Common myeloid progenitor, CD34-positive (primary cell): ENCODE data around the gene PSME1.

Experiments used
- CTCF ChIA-PET: fragments of 350-600 bp; sonication (Branson Sonifier 250); formaldehyde crosslinking; loops from one replicate; lab custom pipeline; 2021; ENCODE audit warnings: antibody characterized with exemption; lab: Charles Lee
- POLR2A ChIA-PET: fragments of 350-600 bp; sonication (Branson Sonifier 250); formaldehyde crosslinking; loops from one replicate; lab custom pipeline; 2021; ENCODE audit warnings: antibody characterized with exemption; lab: Charles Lee
- DNase-seq, 3 donors: peaks; one replicate each; pipeline versions ENCODE4 v3.0.0 to v3.0.0-alpha.2; 2013
- H3K27ac ChIP-seq, 2 experiments: 1 replicate in 1 of 2; 2 replicates in 1 of 2; pipeline ENCODE4 v1.7.0; 2013; ENCODE audit warnings: inconsistent platforms in 2 of 2, low read length in 2 of 2, mild to moderate bottlenecking in 2 of 2, low read depth in 1 of 2, moderate library complexity in 1 of 2; ENCODE audit not compliant: severe bottlenecking in 2 of 2, insufficient read depth in 1 of 2, poor library complexity in 1 of 2
- H3K27me3 ChIP-seq, 5 experiments: replicated peaks in 2 of 5; 1 replicate in 3 of 5; 2 replicates in 2 of 5; pipeline versions ENCODE4 v1.6.1 to v1.7.0; 2013; ENCODE audit warnings: low read length in 4 of 5, mild to moderate bottlenecking in 2 of 5, moderate library complexity in 2 of 5, inconsistent platforms in 1 of 5; ENCODE audit not compliant: insufficient read depth in 5 of 5, control insufficient read depth in 4 of 5
- H3K36me3 ChIP-seq, 4 experiments: 1 replicate in 2 of 4; 2 replicates in 2 of 4; pipeline versions ENCODE4 v1.6.1 to v1.7.0; 2013; ENCODE audit warnings: low read length in 3 of 4, control low read depth in 1 of 4, mild to moderate bottlenecking in 1 of 4; ENCODE audit not compliant: control insufficient read depth in 4 of 4, insufficient read depth in 4 of 4
- H3K4me1 ChIP-seq, 4 experiments: 1 replicate in 3 of 4; 2 replicates in 1 of 4; pipeline versions ENCODE4 v1.6.1 to v1.7.1; 2013; ENCODE audit warnings: low read length in 3 of 4, mild to moderate bottlenecking in 3 of 4, control low read depth in 1 of 4, inconsistent platforms in 1 of 4, moderate library complexity in 1 of 4; ENCODE audit not compliant: control insufficient read depth in 4 of 4, insufficient read depth in 4 of 4; ENCODE audit errors: control extremely low read depth in 1 of 4
- H3K4me3 ChIP-seq, 7 experiments: 1 replicate in 4 of 7; 2 replicates in 3 of 7; pipeline versions ENCODE4 v1.5.1 to v1.7.0; 2013; ENCODE audit warnings: mild to moderate bottlenecking in 7 of 7, low read length in 6 of 7, moderate library complexity in 6 of 7, inconsistent platforms in 2 of 7, low read depth in 2 of 7, control low read depth in 1 of 7; ENCODE audit not compliant: insufficient read depth in 4 of 7, control insufficient read depth in 1 of 7; ENCODE audit errors: extremely low read depth in 1 of 7
- H3K9me3 ChIP-seq, 5 experiments: 1 replicate in 4 of 5; 2 replicates in 1 of 5; pipeline versions ENCODE4 v1.6.1 to v1.7.1; 2013; ENCODE audit warnings: low read length in 4 of 5, mild to moderate bottlenecking in 2 of 5, inconsistent platforms in 1 of 5, low read depth in 1 of 5, moderate library complexity in 1 of 5; ENCODE audit not compliant: control insufficient read depth in 4 of 5, insufficient read depth in 2 of 5; ENCODE audit errors: control extremely low read depth in 1 of 5
- WGBS: methylation state at CpG from one replicate; pipeline ENCODE4 v1.1.5; 2013; ENCODE audit not compliant: insufficient coverage; 5-methylcytosine and 5-hydroxymethylcytosine counted together

PSME1 gene

DNA sequence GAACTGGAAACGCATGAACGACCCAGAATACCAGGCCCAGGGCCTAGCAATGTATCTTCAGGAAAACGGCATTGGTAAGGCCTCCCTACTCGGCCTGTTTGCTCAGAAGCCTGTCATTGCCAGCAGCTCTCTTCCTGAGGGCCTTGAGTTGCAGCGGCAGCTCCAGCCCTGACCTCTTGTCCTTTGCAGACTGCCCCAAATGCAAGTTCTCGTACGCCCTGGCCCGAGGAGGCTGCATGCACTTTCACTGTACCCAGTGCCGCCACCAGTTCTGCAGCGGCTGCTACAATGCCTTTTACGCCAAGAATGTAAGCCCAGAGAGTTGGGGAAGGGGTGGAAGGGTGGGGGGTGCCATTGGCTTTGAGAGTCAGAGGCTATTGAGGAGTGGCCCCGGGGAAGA lies 21.3 kb downstream of the PSME1 start:
- Histone ChIP-seq H3K4me1 (peaks cover 6 to 21% (median 15%) of the 10 kb centered on the region in 4 experiments), H3K27me3 (no peaks in the 10 kb centered on the region), H3K36me3 (peaks cover 24 to 66% (median 40%) of the 10 kb centered on the region in 4 experiments), H3K4me3 (no peak overlapping the region), H3K9me3 (no peaks in the 10 kb centered on the region), H3K27ac (no peak overlapping the region)
- CTCF ChIA-PET = interaction anchor here (1.8 kb wide), 1 partner anchor 21 kb away, joined by 4 read pairs; the partner anchor contains the start of gene PSME1
- DNase-seq = no peak
- over 99% methylated on average over 9 of the region's 12 CpGs for WGBS
- POLR2A ChIA-PET = no interaction called here

DNA sequence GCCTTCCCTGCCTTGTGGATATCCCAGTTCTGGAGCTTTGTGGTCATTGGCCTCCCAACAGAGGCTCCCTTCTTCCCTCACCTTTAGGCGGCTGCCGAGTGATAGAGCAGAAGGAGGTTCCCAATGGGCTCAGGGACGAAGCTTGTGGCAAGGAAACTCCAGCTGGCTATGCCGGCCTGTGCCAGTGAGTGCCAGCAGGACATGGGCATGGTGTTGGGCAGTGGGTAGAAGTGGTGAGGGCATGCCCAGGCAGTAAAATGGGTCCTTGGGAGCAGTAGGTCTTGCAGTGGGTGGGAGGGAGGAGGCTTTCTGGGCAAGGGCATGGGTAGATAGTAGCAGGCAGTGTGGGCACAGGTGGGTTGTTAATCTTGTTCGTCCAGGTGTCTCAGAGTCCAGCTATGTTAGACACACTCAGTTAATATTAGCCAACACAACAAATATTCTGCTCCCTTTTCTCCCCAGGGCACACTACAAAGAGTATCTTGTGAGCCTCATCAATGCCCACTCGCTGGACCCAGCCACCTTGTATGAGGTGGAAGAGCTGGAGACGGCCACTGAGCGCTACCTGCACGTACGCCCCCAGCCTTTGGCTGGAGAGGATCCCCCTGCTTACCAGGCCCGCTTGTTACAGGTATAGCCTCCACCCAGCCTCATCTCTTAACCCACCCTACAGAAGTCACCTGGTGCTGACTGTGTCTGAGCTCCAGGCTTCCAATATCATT lies 23.9 kb downstream of the PSME1 start:
- ChIA-PET CTCF (interaction anchor here (0.8 to 5.6 kb wide), 19 partner anchors 10 to 138 kb away, joined by 3 to 112 read pairs (median 6); partner anchors contain the start of genes DCAF11, EMC9, NRL and PSME1), POLR2A (interaction anchor here (1.1 to 2.5 kb wide), 4 partner anchors 13 to 67 kb away, joined by 3 to 16 read pairs (median 9); partner anchors contain the start of genes EMC9, PSME1, PSME2 and RNF31)
- peak overlapping the region in 1 of 2 experiments; percentile 96 for H3K27ac ChIP-seq
- 91% methylated on average over 8 of the region's 11 CpGs for WGBS
- H3K4me1 ChIP-seq = peaks cover 10 to 28% (median 19%) of the 10 kb centered on the region in 4 experiments
- H3K36me3 ChIP-seq = peaks cover 30 to 74% (median 52%) of the 10 kb centered on the region in 4 experiments
- H3K4me3 ChIP-seq = no peak overlapping the region
- no peaks in the 10 kb centered on the region for H3K9me3 ChIP-seq
- no peak for DNase-seq
- no peaks in the 10 kb centered on the region for H3K27me3 ChIP-seq

DNA sequence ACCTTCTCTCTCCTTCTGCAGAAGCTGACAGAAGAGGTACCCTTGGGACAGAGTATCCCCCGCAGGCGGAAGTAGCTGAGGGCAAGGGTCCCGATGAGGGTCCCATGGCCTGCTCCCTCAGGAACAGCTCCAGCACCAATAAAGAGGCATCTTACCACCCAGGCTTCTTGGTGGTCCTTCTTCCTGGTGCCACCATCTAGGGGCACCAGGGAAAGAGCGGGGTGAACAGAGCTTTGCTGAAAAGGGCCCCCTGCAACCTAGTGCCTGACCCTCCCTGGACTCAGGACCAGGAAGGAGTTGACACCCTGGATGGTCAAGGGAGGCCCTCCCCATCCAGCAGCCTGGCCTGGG lies 24.5 kb downstream of the PSME1 start:
- H3K9me3 ChIP-seq = no peaks in the 10 kb centered on the region
- ChIA-PET CTCF (interaction anchor here (0.8 to 5.6 kb wide), 22 partner anchors 9 to 146 kb away, joined by 3 to 112 read pairs (median 6); partner anchors contain the start of genes DCAF11, EMC9, IPO4 and NRL), POLR2A (interaction anchor here (1.1 to 2.8 kb wide), 6 partner anchors 11 to 67 kb away, joined by 3 to 16 read pairs (median 12); partner anchors contain the start of genes DCAF11, EMC9, NRL and PCK2)
- 97% methylated on average over 3 of the region's 4 CpGs for WGBS
- H3K4me3 ChIP-seq = no peak overlapping the region
- peak overlapping the region in 1 of 2 experiments; percentile 96 for H3K27ac ChIP-seq
- H3K27me3 ChIP-seq = no peaks in the 10 kb centered on the region
- H3K4me1 ChIP-seq = peaks cover 10 to 28% (median 19%) of the 10 kb centered on the region in 4 experiments
- peaks cover 25 to 74% (median 52%) of the 10 kb centered on the region in 4 experiments for H3K36me3 ChIP-seq
- no peak for DNase-seq

DNA sequence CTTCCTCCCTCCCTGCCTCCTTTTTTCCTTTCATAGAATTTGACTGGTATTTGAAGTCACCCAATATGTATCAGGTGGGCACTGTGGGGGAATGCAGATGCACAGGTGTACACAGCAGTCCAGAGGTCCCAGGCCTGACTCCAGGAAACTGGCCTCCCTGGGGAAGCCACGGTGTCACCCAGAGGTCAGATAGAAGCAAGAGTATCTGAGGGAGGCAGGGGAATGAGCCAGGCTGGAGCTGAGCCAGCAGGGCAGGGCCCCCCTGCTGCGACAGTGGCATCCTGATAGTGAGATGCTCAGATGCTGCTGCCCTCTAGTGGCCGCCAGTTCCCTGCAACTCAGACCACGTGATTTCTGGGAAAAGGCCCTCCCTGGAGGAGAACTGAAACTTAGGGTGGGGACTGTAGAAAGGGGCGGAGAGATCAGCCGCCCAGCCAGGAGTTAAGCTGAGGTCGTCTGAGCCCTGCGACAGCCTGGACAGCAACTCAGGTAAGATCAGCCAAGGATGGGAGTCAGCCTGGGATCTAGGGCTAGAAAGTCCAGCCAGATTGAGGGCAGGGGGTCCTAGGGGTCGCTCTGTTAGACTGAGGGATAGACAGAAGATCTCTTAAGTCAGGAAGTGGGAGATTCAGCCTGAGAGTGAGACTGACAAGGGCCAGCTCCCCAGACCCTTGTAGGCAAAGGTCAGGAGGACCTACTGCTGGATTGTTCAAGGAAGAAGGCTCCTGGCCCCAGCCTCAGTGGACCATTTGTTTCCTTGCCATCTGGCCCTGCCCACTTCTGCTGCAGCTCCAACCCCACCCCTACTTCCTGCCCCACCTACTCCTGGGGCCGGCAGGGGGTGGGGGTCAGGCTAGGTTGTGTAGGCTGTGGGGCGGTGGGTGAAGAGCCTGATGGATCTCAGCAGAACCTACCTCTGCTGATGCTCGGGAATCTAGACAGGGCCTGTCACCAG lies 25.1 kb downstream of the PSME1 start, which contains the start of gene IRF9:
TSS of gene IRF9 (plus strand) at position 416 of the 955 bp plus-strand sequence. CDS start 880 bp downstream, outside the sequence.
- CTCF ChIA-PET = interaction anchor here (0.6 to 5.6 kb wide), 30 partner anchors 8 to 832 kb away, joined by 3 to 112 read pairs (median 4); partner anchors contain the start of genes CHMP4A, CIDEB, DCAF11 and EMC9

DNA sequence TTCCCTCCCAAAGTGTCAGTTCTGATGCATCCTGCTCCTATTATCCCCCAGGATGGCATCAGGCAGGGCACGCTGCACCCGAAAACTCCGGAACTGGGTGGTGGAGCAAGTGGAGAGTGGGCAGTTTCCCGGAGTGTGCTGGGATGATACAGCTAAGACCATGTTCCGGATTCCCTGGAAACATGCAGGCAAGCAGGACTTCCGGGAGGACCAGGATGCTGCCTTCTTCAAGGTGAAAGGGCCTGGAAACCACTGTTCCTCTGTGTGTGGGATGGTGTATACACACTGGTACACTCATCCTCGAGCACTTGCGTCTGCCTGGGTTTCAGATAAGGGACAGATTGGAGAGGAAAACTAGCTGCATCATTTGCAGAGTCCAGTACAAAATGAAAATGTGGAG lies 26.1 kb downstream of the PSME1 start:
- no peak for DNase-seq
- Histone ChIP-seq H3K27me3 (no peaks in the 10 kb centered on the region), H3K27ac (peak overlapping the region; percentile 94 to 96), H3K9me3 (no peaks in the 10 kb centered on the region), H3K4me3 (peak overlapping the region in 6 of 7 experiments; percentile 71 to 92 (median 86)), H3K4me1 (peaks cover 10 to 32% (median 19%) of the 10 kb centered on the region in 4 experiments), H3K36me3 (peaks cover 25 to 76% (median 54%) of the 10 kb centered on the region in 4 experiments)
- ChIA-PET CTCF (interaction anchor here (0.6 to 5.6 kb wide), 18 partner anchors 11 to 833 kb away, joined by 3 to 112 read pairs (median 4); partner anchors contain the start of genes CIDEB, DCAF11, EMC9 and LTB4R2), POLR2A (interaction anchor here (0.6 to 2.8 kb wide), 7 partner anchors 9 to 35 kb away, joined by 3 to 16 read pairs (median 7); partner anchors contain the start of genes EMC9, PSME1, PSME2 and REC8)
- WGBS = 83% methylated on average over 4 of the region's 8 CpGs

More for the DNA sequence above, 25.1 kb downstream of the PSME1 start, which contains the start of gene IRF9:
- DNase-seq = peak; percentile 96 to 98 (median 96)
- Histone ChIP-seq H3K27ac (peak within 1 kb of the TSS; percentile 94 to 96), H3K36me3 (peaks cover 25 to 74% (median 51%) of the 10 kb centered on the region in 4 experiments), H3K9me3 (no peaks in the 10 kb centered on the region), H3K4me3 (peak within 1 kb of the TSS; percentile 59 to 92 (median 86)), H3K4me1 (peaks cover 10 to 28% (median 19%) of the 10 kb centered on the region in 4 experiments), H3K27me3 (no peaks in the 10 kb centered on the region)
- WGBS = 0% methylated on average over 9 of the region's 12 CpGs
- POLR2A ChIA-PET = interaction anchor here (0.9 to 2.8 kb wide), 9 partner anchors 10 to 68 kb away, joined by 3 to 16 read pairs (median 7); partner anchors contain the start of genes DCAF11, EMC9, NRL and PCK2

DNA sequence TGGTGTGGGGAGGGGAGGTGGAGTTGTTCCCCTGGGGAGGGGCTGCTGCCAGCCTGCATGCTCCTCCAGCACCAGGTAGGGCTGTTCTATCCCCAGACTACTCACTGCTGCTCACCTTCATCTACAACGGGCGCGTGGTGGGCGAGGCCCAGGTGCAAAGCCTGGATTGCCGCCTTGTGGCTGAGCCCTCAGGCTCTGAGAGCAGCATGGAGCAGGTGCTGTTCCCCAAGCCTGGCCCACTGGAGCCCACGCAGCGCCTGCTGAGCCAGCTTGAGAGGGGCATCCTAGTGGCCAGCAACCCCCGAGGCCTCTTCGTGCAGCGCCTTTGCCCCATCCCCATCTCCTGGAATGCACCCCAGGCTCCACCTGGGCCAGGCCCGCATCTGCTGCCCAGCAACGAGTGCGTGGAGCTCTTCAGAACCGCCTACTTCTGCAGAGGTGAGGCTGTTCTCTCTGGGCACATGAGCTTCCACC lies 28.6 kb downstream of the PSME1 start:
- H3K27me3 ChIP-seq = no peaks in the 10 kb centered on the region
- no peak overlapping the region for H3K27ac ChIP-seq
- peaks cover 10 to 38% (median 22%) of the 10 kb centered on the region in 4 experiments for H3K4me1 ChIP-seq
- 98% methylated on average over 14 of the region's 14 CpGs for WGBS
- DNase-seq = no peak
- peaks cover 20 to 69% (median 50%) of the 10 kb centered on the region in 4 experiments for H3K36me3 ChIP-seq
- ChIA-PET CTCF (interaction anchor here (0.8 to 1.5 kb wide), 6 partner anchors 9 to 58 kb away, joined by 3 to 6 read pairs (median 3); partner anchors contain the start of genes IPO4 and MDP1), POLR2A (interaction anchor here (0.6 to 1.0 kb wide), 3 partner anchors 9 to 51 kb away, joined by 3 to 4 read pairs (median 3); no protein-coding TSS in a partner anchor)
- H3K9me3 ChIP-seq = no peaks in the 10 kb centered on the region
- no peak overlapping the region for H3K4me3 ChIP-seq
